HUES48 (cell line): ENCODE data around the gene ZNF853.
"Not testable (repeated sequence)": the region's sequence is repeated elsewhere in the genome, so short reads cannot be mapped to it uniquely, and the experiment has no call there.

ENCODE experiments used
- H3K27ac ChIP-seq: one replicate; pipeline ENCODE4 v1.7.0; 2013; ENCODE audit warnings: low read depth, low read length, inconsistent platforms
- H3K27me3 ChIP-seq: 2 replicates; pipeline ENCODE4 v1.6.1; 2013; ENCODE audit warnings: mild to moderate bottlenecking, low read length; ENCODE audit not compliant: control insufficient read depth, insufficient read depth
- H3K36me3 ChIP-seq: 2 replicates; pipeline ENCODE4 v1.6.1; 2013; ENCODE audit warnings: low read length; ENCODE audit not compliant: control insufficient read depth, insufficient read depth
- H3K4me1 ChIP-seq: 2 replicates; pipeline ENCODE4 v1.6.1; 2013; ENCODE audit warnings: mild to moderate bottlenecking, low read length; ENCODE audit not compliant: control insufficient read depth, insufficient read depth
- H3K4me3 ChIP-seq: 2 replicates; pipeline ENCODE4 v1.5.1; 2013; ENCODE audit warnings: mild to moderate bottlenecking, low read depth, low read length
- H3K9ac ChIP-seq: 2 replicates; pipeline ENCODE4 v1.6.1; 2013; ENCODE audit warnings: mild to moderate bottlenecking, low read depth, low read length, moderate library complexity
- H3K9me3 ChIP-seq: 2 replicates; pipeline ENCODE4 v1.6.1; 2013; ENCODE audit warnings: low read length; ENCODE audit not compliant: control insufficient read depth, insufficient read depth

Gene ZNF853

DNA sequence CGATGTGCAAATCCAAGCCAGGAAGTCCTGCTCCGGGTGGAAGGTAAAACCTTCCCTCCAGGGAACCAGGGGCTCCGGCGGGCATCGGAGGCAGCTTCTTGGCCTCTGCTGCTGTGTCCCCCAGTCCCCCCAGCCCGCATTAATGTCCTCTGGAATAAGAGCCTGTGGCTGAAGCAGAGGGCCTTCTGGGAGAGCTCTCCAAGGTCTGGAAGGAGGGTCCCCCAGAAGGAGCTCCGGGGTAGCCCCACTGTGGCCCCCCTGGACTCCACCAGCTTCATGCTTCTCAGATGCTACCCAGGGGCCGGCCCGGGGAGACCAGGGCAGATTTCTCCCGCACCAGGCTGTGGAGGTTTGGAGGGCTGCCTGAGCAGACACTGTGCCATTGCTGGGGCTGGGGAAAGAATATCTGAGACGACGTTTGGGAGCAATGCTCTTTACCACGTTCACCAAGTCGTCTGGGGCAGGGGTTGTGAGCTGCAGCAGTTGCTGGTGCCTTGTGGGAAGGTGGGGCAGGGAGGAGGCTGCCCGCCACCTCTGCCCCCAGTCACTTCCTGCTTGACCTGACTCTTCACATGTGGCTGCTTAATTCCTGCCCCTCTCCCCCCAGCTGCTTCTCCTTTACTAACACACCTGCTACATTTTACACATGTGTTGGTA is 8.3 kb downstream of the ZNF853 start:
- Histone ChIP-seq H3K27ac (no peak overlapping the region), H3K36me3 (peaks cover 30% of the 10 kb centered on the region), H3K27me3 (no peaks in the 10 kb centered on the region), H3K9me3 (no peaks in the 10 kb centered on the region), H3K4me3 (no peak overlapping the region), H3K9ac (no peak overlapping the region), H3K4me1 (no peaks in the 10 kb centered on the region)

DNA sequence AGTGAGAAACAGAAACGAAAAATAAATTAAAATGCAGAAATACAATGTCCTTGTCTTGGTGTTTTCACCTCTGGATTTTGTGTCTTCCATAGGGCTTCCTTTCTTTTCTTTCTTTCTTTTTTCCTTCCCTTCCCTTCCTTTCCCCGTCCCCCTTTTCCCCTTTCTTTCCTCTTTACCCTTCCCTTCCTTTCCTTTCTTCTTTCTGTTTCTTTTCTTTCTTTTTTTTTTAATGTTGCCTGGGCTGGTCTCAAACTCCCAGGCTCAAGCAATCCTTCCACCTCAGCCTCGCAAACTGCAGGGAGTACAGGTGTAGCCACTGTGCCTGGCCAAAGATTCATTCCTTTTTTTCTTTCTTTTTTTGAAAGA is 8.8 kb downstream of the ZNF853 start:
- Histone ChIP-seq H3K4me3 (no peak overlapping the region), H3K9ac (no peak overlapping the region), H3K9me3 (no peaks in the 10 kb centered on the region), H3K27me3 (no peaks in the 10 kb centered on the region), H3K27ac (no peak overlapping the region), H3K36me3 (peaks cover 30% of the 10 kb centered on the region), H3K4me1 (no peaks in the 10 kb centered on the region)

DNA sequence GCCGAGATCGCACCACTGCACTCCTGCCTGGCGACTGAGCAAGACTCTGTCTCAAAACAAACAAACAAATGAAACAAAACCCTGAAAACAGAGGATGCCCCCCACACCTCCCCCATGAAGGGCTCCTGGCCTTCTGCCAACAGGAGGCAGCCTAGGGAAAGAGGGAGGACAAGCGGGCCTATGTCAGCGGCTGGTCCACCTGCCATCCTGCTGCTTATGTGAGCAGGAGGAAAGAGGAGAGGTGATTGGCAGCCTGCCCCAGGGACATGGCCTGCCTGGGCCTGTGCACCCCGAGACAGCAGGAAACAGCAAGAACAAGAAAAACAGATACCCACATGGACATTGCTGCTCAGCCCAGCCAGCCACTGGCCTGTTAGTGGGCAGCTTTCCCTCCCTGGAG is 12.6 kb downstream of the ZNF853 start:
- Histone ChIP-seq H3K27ac (no peak overlapping the region), H3K36me3 (peaks cover 13% of the 10 kb centered on the region), H3K9ac (no peak overlapping the region), H3K4me3 (no peak overlapping the region), H3K4me1 (no peaks in the 10 kb centered on the region), H3K27me3 (no peaks in the 10 kb centered on the region), H3K9me3 (no peaks in the 10 kb centered on the region)

DNA sequence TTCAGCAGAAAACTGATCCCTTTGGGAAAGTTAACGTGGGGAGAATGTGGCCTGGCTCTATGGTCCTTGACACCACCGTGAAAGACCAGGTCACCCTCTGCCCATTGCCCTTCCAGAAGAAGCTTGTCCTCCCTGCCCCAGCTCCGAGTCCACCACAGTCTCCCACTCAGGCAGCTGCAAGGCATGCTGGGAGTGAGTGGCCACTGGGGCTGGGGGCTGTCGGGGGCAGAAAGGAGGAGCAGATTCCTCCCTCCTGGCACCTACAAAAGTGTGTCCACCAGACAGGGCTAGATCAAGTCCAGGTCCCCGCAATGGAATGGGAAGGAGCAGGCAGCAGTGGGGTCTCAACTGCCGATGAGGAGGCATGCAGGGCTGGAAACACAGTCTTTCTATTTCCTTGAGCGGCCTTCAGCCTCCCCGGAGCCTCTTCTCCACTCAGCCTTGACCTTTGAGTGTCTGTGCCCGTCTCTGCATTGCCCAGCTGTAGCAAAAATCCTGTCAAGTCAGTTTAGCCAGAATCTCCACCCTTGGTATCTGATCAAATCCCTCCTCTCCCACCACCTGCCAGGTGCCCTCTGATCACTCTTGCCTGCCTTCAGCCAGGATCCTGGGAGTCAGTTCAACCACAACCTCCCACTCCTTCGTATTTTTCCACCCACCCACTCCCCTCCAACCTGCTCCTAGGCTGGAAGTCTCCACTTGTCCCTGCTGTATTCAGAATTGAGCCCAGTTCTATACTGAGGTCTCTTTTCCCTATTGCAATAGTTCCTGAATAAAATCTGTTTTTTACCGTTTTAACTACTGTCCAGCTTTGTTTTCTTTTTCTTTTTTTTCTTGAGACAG is 14.8 kb downstream of the ZNF853 start:
- Histone ChIP-seq H3K4me3 (no peak overlapping the region), H3K9me3 (no peaks in the 10 kb centered on the region), H3K36me3 (no peaks in the 10 kb centered on the region), H3K4me1 (no peaks in the 10 kb centered on the region), H3K9ac (no peak overlapping the region), H3K27ac (no peak overlapping the region), H3K27me3 (no peaks in the 10 kb centered on the region)

DNA sequence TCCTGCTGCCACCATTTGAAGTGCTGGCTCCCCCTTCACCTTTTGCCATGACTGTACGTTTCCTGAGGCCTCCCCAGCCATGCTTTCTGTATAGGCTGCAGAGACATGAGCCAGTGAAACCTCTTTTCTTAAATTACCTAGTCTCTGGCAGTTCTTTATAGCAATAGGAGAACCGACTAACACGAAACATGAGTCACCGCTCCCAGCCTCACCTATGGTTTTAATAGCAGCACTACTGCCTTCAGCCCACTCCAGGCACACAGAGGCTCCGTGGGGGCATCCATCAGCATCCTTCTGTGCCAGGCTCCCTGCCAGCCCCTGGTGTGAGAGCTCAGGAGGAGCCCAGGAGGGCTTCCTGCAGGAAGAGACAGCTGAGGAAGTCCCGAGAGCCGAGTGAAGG is 16.2 kb downstream of the ZNF853 start:
- H3K27me3 ChIP-seq = no peaks in the 10 kb centered on the region
- H3K9me3 ChIP-seq = no peaks in the 10 kb centered on the region
- no peak overlapping the region for H3K9ac ChIP-seq

DNA sequence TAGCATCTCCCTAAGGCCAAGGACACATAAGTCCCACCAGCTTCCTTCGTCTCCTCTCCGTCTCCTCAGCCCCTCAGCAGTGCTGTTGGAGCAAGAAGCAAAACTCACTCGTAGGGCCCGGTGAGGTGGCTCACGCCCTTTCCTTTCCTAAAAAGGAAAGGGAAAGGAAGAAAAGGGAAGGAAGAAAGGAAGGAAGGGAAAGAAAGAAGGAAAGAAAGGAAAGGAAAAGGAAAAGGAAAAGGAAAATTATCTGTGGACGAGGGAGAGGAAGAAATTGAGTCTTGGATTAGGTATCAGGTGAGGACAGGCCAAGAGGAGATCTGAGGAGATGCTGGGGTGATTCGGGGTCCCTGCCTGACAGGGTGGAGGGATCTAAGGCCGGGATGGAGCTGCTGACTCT is 18.6 kb downstream of the ZNF853 start:
- H3K27me3 ChIP-seq = no peaks in the 10 kb centered on the region
- H3K36me3 ChIP-seq = no peaks in the 10 kb centered on the region
- no peak overlapping the region for H3K4me3 ChIP-seq
- no peak overlapping the region for H3K9ac ChIP-seq
- no peaks in the 10 kb centered on the region for H3K9me3 ChIP-seq
- H3K4me1 ChIP-seq = no peaks in the 10 kb centered on the region
- no peak overlapping the region for H3K27ac ChIP-seq

More for the DNA sequence above, 16.2 kb downstream of the ZNF853 start:
- H3K27ac ChIP-seq = no peak overlapping the region
- no peak overlapping the region for H3K4me3 ChIP-seq
- H3K4me1 ChIP-seq = no peaks in the 10 kb centered on the region
- no peaks in the 10 kb centered on the region for H3K36me3 ChIP-seq

DNA sequence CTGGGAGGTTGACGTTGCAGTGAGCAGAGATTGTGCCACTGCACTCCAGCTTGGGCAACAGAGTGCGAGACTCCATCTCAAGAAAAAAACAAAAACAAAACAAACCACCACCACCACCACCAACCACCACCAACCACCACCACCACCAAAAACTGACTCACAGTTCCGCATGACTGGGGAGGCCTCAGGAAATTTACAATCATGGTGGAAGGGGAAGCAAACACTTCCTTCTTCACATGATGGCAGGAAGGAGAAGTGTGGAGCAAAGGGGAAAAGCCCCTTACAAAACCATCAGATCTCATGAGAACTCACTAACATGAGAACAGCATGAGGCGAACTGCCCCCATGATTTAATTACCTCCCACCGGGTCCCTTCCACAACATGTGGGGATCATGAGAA is 19.6 kb downstream of the ZNF853 start:
- not testable (repeated sequence) for H3K27me3 ChIP-seq, H3K4me3 ChIP-seq, H3K27ac ChIP-seq, H3K9ac ChIP-seq, H3K36me3 ChIP-seq, H3K9me3 ChIP-seq, H3K4me1 ChIP-seq

DNA sequence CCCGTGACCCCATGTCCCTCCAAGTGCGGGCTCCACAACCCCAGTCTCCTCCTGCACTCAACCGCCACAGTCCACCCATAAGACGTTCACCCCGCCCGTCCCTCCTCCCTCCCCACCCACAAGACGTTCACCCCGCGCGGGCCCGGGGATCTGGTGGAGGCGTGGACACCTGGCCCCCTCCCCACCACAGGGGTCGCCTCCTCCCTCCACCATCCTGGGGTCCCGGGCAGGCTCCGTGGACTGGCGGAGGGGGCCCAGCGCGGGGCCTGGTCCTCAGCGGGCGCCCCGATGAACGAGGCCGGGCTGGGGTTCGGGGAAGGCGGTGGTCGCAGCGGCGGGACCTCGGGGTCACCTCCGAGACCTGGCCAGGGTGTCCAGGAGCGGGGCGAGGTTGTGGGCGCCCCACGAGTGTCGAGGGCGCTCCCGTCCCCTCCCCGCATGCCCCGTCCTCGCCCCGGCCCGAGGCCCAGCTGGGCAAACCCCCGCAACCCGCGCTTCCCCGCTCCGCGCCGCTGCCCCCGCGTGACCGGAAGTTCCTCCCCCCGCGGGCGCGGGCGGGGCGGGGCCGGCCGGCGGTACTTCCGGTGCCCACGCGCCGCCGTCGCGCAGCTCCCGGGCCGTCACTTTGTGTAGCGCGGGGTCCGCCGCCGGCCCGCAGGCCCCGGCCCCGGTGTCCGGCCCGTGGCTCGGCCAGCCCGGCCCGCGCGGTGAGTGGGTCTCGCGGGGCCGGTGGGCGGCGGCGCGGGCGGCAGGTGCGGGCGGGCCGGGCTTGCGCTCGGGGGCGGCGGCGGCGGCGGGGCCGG is 21.5 kb downstream of the ZNF853 start, which contains the start of gene ZNF316:
TSS of gene ZNF316 (plus strand) at position 578 of the 803 bp plus-strand sequence. CDS start 5,092 bp downstream, outside the sequence.
- Histone ChIP-seq H3K4me1 (peaks cover 3% of the 10 kb centered on the region; the same call in 1 of the 2 replicates), H3K27me3 (no peaks in the 10 kb centered on the region), H3K27ac (no peak within 1 kb of the TSS), H3K36me3 (no peaks in the 10 kb centered on the region), H3K9ac (no peak within 1 kb of the TSS), H3K4me3 (peak within 1 kb of the TSS; percentile 69), H3K9me3 (no peaks in the 10 kb centered on the region)

DNA sequence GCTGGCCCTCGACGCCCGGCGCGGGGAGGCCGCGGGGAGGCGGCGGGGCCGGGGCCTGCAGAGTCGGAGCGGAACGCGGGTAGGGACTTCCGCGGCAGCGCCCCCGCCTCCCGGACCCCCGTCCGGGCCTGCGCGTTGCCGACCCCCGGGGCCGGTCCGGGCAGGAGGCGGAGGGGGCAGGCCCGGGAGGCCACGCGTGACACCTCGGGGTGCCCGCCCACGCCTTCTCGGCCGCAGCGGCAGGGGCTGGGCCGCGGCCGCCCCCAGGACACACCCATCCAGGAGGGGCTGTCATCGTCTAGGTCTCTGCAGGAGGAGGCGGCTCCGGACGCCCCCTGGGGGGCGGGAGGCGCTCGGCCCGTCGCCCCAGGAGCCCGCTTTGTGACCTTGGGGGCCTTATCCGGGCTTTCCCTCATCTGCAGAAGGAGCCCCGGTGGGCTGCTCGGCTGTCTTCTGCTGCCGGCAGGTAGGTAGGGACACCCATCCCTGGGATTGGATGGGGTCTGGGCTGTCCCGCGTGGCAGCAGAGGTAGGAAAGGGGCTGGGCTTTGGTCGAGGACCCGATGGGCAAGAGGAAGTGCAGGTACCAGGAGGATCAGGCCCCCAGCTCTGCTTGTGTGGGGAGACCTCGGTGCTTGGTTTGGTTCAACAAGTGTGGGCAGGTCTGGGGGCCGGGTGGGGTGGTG is 22.3 kb downstream of the ZNF853 start:
- H3K36me3 ChIP-seq = no peaks in the 10 kb centered on the region
- no peak overlapping the region for H3K27ac ChIP-seq
- H3K9ac ChIP-seq = no peak overlapping the region
- H3K9me3 ChIP-seq = no peaks in the 10 kb centered on the region
- H3K4me3 ChIP-seq = peak overlapping the region; percentile 69
- peaks cover 3% of the 10 kb centered on the region; the same call in 1 of the 2 replicates for H3K4me1 ChIP-seq
- no peaks in the 10 kb centered on the region for H3K27me3 ChIP-seq

DNA sequence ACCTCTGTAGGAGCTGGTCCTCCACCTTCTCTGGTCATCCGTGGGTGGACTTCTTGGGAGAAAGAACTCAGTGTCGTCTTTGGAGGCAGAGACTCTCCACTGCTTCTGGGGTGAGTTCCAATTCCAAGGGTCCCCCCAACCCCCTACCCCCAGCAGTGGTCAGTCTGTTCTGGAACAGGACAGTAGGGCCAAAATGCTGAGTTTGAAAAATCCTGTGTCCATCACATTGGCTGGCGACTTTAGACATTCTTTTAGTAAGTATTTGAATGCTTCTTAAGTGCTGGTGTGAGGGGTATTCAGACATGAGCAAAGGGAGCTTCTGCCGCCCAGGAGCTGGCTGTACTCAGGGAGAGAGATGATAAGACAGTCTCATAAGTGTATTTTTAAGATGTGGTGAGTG is 23.6 kb downstream of the ZNF853 start:
- no peaks in the 10 kb centered on the region for H3K27me3 ChIP-seq
- H3K4me1 ChIP-seq = peaks cover 3% of the 10 kb centered on the region; the same call in 1 of the 2 replicates
- no peak overlapping the region for H3K27ac ChIP-seq
- H3K9ac ChIP-seq = no peak overlapping the region
- no peak overlapping the region for H3K4me3 ChIP-seq
- H3K9me3 ChIP-seq = no peaks in the 10 kb centered on the region
- H3K36me3 ChIP-seq = peaks cover 6% of the 10 kb centered on the region; the same call in 1 of the 2 replicates
